GM19468 (cell line): ENCODE data around the gene CXCL9.
"Not testable (repeated sequence)": the region's sequence is repeated elsewhere in the genome, so short reads cannot be mapped to it uniquely, and the experiment has no call there.

Experiments
- ATAC-seq: cut with Tn5 transposase; IDR thresholded peaks from one replicate; pipeline ENCODE4 v1.9.1; 2021; ENCODE audit warnings: mild to moderate bottlenecking, moderate library complexity, moderate number of reproducible peaks; ENCODE audit not compliant: unreplicated experiment; ENCODE audit errors: extremely low read depth

The CXCL9 gene

GRCh38 chr4:76013540-76013939 is 6.2 kb upstream of the CXCL9 start:
- no peak for ATAC-seq

GRCh38 chr4:76012388-76012801 is 5.1 kb upstream of the CXCL9 start:
- no peak for ATAC-seq

- no peak for ATAC-seq
These were observed 4.5 kb upstream of the CXCL9 start for GRCh38 chr4:76011700-76012387.

GRCh38 chr4:76011018-76011670 is 3.8 kb upstream of the CXCL9 start:
- ATAC-seq = no peak

GRCh38 chr4:76010576-76010975 is 3.3 kb upstream of the CXCL9 start:
- ATAC-seq = no peak

GRCh38 chr4:76009311-76009710 is 2.0 kb upstream of the CXCL9 start:
- no peak for ATAC-seq

GRCh38 chr4:76003620-76004019 is 3.7 kb downstream of the CXCL9 start:
- ATAC-seq = no peak

GRCh38 chr4:76003035-76003434 is 4.3 kb downstream of the CXCL9 start:
- ATAC-seq = no peak

- no peak for ATAC-seq
These were observed 5.1 kb downstream of the CXCL9 start for GRCh38 chr4:76002176-76002575.

- no peak for ATAC-seq
These were observed 5.6 kb downstream of the CXCL9 start for GRCh38 chr4:76001700-76002099.

GRCh38 chr4:76000279-76000678 is 7.0 kb downstream of the CXCL9 start:
- no peak for ATAC-seq

- ATAC-seq = not testable (repeated sequence)
These were observed 8.7 kb downstream of the CXCL9 start for GRCh38 chr4:75998525-75999147.

- no peak for ATAC-seq
These were observed 9.4 kb downstream of the CXCL9 start for GRCh38 chr4:75997946-75998345.

- no peak for ATAC-seq
These were observed 10.2 kb downstream of the CXCL9 start for GRCh38 chr4:75997081-75997480.

- ATAC-seq = no peak
These were observed 11.6 kb downstream of the CXCL9 start for GRCh38 chr4:75995727-75996126.

- ATAC-seq = no peak
These were observed 14.8 kb downstream of the CXCL9 start for GRCh38 chr4:75992462-75992861.

GRCh38 chr4:75989846-75990528 is 17.3 kb downstream of the CXCL9 start:
- ATAC-seq = no peak

- ATAC-seq = no peak
These were observed 22.2 kb downstream of the CXCL9 start for GRCh38 chr4:75985116-75985515.

- ATAC-seq = no peak
These were observed 26.7 kb downstream of the CXCL9 start for GRCh38 chr4:75980576-75980975.

GRCh38 chr4:75976177-75976576 is 31.1 kb downstream of the CXCL9 start:
- ATAC-seq = no peak

GRCh38 chr4:75973766-75974165 is 33.5 kb downstream of the CXCL9 start:
- no peak for ATAC-seq
